Progenitor cell of endocrine pancreas (in vitro differentiated cells): ENCODE results near the gene UNC45A. TPM values are rescaled to one million over a fixed set of nuclear protein-coding genes. Genes with fewer than 3 reads are reported as not detected.

Experiments
- DNase-seq: peaks from one replicate; pipeline ENCODE4 v3.0.0; 2021; ENCODE audit warnings: low spot score; ENCODE audit not compliant: unreplicated experiment
- H3K27ac Mint-ChIP-seq: 2 replicates; pipeline ENCODE4 v1.8.0; 2021; ENCODE audit warnings: mild to moderate bottlenecking, moderate library complexity, mixed read lengths
- H3K27me3 Mint-ChIP-seq: 2 replicates; pipeline ENCODE4 v1.8.0; 2021; ENCODE audit warnings: mixed read lengths
- H3K36me3 Mint-ChIP-seq: 2 replicates; pipeline ENCODE4 v1.8.0; 2022; ENCODE audit warnings: mixed read lengths; ENCODE audit not compliant: insufficient read depth
- H3K4me1 Mint-ChIP-seq: 2 replicates; pipeline ENCODE4 v1.8.0; 2021; ENCODE audit warnings: low read depth, mixed read lengths
- H3K4me3 Mint-ChIP-seq: 2 replicates; pipeline ENCODE4 v1.8.0; 2021; ENCODE audit warnings: low read depth, mild to moderate bottlenecking, moderate library complexity, mixed read lengths
- H3K9me3 Mint-ChIP-seq: 2 replicates; pipeline ENCODE4 v1.8.0; 2021; ENCODE audit warnings: low read depth, mixed read lengths
- total RNA-seq: library from RNA; stranded (reverse); gene quantifications from 2 replicates; pipeline ENCODE4 v1.2.1, GENCODE V29; 2021
- TF ChIP-seq, protein P1 (sequence below): fragments of 200-600 bp; sonication (generic); IDR thresholded peaks from one replicate; pipeline ENCODE4 v1.5.0; 2021; ENCODE audit warnings: antibody characterized with exemption, mild to moderate bottlenecking; ENCODE audit not compliant: unreplicated experiment

Gene UNC45A
- total RNA-seq, 1 donor from 2014 or later: 90.6 TPM

DNA sequence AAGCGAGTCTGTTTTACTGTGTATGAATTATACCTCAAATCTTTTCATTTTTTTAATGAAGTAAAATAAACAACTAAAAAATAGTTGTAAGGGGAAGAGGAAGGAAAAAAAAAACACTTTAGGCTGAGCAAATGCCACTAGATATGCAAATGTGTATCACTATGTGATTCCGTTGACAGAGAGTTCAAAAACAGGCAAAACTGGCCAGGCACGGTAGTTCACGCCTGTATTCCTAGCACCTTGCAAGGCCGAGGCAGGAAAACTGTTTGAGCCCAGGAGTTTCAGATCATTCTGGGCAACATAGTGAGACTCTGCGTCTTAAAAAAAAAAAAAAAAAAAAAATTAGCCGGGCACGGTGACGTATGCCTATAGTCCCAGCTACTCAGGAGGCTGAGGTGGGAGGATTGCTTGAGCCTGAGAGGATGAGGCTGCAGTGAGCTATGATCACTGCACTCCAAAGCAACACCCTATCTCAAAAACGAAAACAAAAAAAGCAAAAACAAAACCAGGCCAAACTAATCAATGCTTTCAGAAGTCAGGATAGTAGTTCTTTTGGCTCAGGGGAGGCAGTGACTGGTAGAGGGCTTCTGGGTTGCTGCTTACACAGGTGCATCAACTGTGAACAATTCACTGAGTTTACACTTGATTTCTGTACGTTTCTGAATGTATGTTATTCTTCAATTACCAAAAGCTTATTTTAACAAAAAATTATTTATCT is 51.9 kb downstream of the UNC45A start:
- Mint-ChIP-seq H3K9me3 (no peaks in the 10 kb centered on the region), H3K36me3 (peaks cover 13% of the 10 kb centered on the region), H3K27me3 (no peaks in the 10 kb centered on the region), H3K27ac (peak overlapping the region; percentile 52), H3K4me1 (peaks cover 23% of the 10 kb centered on the region), H3K4me3 (peak overlapping the region; percentile 45)
- DNase-seq: no peak
- TF ChIP-seq, protein P1, sequence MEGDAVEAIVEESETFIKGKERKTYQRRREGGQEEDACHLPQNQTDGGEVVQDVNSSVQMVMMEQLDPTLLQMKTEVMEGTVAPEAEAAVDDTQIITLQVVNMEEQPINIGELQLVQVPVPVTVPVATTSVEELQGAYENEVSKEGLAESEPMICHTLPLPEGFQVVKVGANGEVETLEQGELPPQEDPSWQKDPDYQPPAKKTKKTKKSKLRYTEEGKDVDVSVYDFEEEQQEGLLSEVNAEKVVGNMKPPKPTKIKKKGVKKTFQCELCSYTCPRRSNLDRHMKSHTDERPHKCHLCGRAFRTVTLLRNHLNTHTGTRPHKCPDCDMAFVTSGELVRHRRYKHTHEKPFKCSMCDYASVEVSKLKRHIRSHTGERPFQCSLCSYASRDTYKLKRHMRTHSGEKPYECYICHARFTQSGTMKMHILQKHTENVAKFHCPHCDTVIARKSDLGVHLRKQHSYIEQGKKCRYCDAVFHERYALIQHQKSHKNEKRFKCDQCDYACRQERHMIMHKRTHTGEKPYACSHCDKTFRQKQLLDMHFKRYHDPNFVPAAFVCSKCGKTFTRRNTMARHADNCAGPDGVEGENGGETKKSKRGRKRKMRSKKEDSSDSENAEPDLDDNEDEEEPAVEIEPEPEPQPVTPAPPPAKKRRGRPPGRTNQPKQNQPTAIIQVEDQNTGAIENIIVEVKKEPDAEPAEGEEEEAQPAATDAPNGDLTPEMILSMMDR: no peak

DNA sequence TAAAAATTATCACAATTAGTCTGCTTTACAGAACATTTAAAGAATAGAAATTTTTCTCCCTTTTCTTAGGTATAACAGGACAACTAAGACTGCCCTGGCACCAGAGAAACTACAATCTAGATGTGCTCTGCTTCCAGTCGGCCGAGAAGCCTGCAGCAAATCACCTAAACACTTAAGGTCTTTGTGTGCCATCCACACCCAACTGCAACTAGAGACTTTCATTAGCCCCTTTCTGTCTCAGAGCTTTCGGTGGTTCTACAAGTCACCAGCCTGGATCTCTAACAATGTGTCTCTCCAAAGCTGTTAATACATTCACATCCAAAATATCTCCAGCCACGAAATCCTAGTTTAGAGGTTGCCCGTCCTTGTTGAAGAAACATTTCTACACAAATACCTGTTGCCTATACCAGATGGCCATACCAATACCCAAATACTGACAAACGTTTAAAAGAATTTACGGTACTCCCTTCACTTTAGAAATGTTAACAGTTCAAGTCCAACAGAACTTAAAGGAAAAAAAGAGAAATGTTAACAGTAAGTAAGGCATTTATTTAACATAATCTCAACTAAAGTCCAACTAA is 52.6 kb downstream of the UNC45A start:
- H3K36me3 Mint-ChIP-seq: peaks cover 11% of the 10 kb centered on the region
- no peaks in the 10 kb centered on the region for H3K9me3 Mint-ChIP-seq
- no peaks in the 10 kb centered on the region for H3K27me3 Mint-ChIP-seq
- peak overlapping the region; percentile 16 for H3K4me3 Mint-ChIP-seq
- H3K27ac Mint-ChIP-seq: peak overlapping the region; percentile 80
- DNase-seq: no peak
- H3K4me1 Mint-ChIP-seq: peaks cover 27% of the 10 kb centered on the region
- TF ChIP-seq, protein P1: no peak

DNA sequence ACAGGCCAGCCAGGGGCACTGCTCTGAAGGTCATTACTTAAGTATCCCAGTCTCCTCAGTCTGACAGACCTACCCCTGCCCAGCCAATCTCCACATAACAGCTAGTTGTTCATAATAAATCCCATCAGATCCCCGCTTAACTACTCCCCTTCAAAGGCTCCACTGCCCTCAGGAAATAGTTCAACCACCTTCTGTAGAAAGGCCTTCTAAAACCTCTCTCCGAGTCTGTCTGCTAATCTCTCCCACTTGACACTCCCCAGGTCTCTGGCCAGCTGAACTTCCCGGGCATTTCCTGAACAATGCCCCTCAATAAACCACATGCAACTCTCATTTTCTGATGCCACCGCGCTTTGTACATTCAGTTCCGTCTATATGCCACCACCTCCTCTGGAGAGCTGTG is 53.2 kb downstream of the UNC45A start:
- no peaks in the 10 kb centered on the region for H3K27me3 Mint-ChIP-seq

DNA sequence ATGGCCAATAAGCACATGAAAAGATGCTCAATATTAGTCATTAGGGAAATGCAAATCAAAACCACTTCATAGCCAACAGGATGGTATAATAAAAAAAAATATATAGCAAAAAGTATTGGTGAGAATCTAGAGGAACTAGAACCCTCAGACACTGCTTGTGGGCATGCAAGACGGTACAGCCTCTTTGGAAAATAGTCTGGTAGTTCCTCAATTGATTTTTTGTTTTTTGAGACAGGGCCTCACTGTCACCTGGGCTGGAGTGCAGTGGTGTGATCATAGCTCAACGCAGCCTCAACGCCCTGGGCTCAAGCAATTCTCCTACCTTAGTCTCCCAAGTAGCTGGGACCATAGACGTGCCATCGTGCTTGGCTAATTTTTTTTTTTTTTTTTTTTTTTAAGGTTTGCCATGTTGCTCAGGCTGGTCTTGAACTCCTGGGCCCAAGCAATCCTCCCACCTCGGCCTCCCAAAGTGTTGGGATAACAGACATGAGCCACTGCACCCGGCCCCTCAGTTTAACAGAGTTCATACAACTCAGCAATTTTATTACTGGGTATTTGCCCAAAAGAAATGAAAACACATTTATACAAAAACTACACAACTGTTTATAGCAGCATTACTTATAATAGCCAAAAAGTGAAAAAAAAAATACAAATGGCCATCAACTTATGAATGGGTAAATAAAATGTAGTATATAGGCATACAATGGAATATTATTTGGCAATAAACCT is 54.1 kb downstream of the UNC45A start:
- Mint-ChIP-seq H3K27me3 (no peaks in the 10 kb centered on the region), H3K27ac (peak overlapping the region; percentile 52), H3K4me1 (peaks cover 32% of the 10 kb centered on the region), H3K4me3 (no peak overlapping the region), H3K36me3 (peaks cover 1% of the 10 kb centered on the region), H3K9me3 (no peaks in the 10 kb centered on the region)
- no peak for DNase-seq
- TF ChIP-seq, protein P1: no peak

More for the DNA sequence above, 53.2 kb downstream of the UNC45A start:
- no peak for DNase-seq
- Mint-ChIP-seq H3K27ac (peak overlapping the region; percentile 18), H3K9me3 (no peaks in the 10 kb centered on the region), H3K4me1 (peaks cover 31% of the 10 kb centered on the region), H3K36me3 (peaks cover 6% of the 10 kb centered on the region), H3K4me3 (peak overlapping the region; percentile 3)
- TF ChIP-seq, protein P1: no peak

DNA sequence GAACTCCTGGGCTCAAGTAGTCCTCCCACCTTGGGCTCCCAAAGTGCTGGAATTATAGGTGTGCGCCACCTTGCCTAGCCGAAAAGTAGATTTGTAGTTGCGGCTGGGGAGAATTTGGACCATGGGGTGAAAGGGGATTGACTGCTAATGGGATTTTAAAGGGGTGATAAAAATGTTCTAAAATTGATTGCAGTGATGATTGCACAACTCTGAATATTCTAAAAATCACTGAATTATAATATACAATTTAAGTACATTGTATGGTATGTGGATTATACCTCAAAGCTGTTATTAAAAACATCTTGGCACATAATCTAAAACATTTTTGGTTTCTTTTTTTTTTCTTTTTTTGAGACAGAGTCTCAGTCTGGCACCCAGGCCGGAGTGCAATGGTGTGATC is 55.4 kb downstream of the UNC45A start:
- H3K36me3 Mint-ChIP-seq: no peaks in the 10 kb centered on the region
- no peaks in the 10 kb centered on the region for H3K27me3 Mint-ChIP-seq
- no peak overlapping the region for H3K4me3 Mint-ChIP-seq
- H3K9me3 Mint-ChIP-seq: no peaks in the 10 kb centered on the region
- no peak for DNase-seq
- TF ChIP-seq, protein P1: no peak
- H3K4me1 Mint-ChIP-seq: peaks cover 38% of the 10 kb centered on the region
- no peak overlapping the region for H3K27ac Mint-ChIP-seq
